ENCODE measurements around the gene UBE2J2. TPM values are rescaled to one million over a fixed set of nuclear protein-coding genes. Genes with fewer than 3 reads are reported as not detected.

The UBE2J2 gene
- total RNA-seq, 2 donors from 2014 or later, result 43.1 to 83.3 TPM

DNA sequence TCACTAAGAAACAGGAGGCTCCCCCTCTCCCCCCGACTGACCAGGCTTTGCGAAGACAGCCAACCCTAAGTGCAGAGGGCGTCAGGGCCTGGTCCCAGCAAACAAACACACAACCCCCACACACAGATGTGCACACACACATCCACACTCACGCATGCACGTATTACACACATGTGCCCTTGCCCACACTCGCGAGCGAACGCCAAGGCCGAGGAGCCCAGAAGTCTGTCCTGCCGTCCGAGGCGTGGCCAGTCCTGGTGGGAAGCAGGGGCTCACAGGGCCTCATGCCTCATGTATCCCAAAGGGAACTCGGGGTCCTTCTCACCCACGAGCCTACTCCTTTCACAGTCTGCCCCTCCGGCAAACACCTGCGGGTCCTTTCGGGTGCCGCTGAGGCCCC lies 43.9 kb downstream of the UBE2J2 start:
- intact Hi-C loops (cut with DNase I), result loop anchor here (10.0 kb wide), 1 partner anchor 55 kb away; the partner anchor contains the start of gene TTLL10
- Histone ChIP-seq H3K9ac (ENCODE audit: low read depth in 2 of 2, low read length in 2 of 2) (no peak overlapping the region), H3K9me3 (no peaks in the 10 kb centered on the region), H3K4me3 (no peak overlapping the region), H3K36me3 (peaks cover 10% of the 10 kb centered on the region), H3K27ac (no peak overlapping the region), H3K4me1 (peaks cover 14% of the 10 kb centered on the region), H3K27me3 (no peaks in the 10 kb centered on the region)
- TF ChIP-seq, protein P1, sequence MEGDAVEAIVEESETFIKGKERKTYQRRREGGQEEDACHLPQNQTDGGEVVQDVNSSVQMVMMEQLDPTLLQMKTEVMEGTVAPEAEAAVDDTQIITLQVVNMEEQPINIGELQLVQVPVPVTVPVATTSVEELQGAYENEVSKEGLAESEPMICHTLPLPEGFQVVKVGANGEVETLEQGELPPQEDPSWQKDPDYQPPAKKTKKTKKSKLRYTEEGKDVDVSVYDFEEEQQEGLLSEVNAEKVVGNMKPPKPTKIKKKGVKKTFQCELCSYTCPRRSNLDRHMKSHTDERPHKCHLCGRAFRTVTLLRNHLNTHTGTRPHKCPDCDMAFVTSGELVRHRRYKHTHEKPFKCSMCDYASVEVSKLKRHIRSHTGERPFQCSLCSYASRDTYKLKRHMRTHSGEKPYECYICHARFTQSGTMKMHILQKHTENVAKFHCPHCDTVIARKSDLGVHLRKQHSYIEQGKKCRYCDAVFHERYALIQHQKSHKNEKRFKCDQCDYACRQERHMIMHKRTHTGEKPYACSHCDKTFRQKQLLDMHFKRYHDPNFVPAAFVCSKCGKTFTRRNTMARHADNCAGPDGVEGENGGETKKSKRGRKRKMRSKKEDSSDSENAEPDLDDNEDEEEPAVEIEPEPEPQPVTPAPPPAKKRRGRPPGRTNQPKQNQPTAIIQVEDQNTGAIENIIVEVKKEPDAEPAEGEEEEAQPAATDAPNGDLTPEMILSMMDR (IDR thresholded peaks at IDR 0.05), result no peak
- no peak for DNase-seq

DNA sequence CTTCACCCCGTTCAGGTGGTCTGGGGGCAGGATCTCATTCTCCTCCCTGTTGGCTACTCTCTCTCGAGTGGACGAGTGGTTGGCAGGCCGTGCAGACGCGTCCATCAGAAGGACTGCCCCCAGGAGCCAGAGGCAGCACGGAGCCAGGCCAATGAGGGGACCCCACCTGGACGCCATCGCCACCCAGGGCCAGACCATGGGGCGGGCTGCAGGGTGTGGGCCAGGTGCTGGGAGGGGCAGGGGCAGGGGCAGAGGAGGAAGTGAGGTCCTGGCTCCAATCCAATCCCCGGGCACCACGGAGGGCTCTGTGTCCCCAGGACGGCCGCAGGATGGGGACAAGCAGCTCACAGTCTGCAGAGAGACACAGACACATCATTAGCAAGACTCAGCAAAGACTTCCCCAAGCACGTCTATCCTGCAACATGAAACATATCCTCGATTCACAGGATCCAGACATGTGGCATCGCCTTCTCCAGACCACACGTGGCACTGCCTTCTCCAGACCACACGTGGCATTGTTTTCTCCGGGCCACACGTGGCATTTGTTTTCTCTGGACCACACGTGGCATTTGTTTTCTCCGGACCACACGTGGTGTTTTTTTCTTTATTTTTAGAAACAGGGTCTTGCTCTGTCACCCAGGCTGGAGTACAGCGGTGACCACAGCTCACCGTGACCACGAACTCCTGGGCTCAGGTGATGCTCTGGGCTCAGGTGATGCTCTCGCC lies 44.9 kb downstream of the UBE2J2 start:
- Histone ChIP-seq H3K4me3 (no peak overlapping the region), H3K27ac (no peak overlapping the region), H3K27me3 (no peaks in the 10 kb centered on the region), H3K9me3 (no peaks in the 10 kb centered on the region), H3K4me1 (peaks cover 14% of the 10 kb centered on the region), H3K9ac (ENCODE audit: low read depth in 2 of 2, low read length in 2 of 2) (no peak overlapping the region), H3K36me3 (peaks cover 10% of the 10 kb centered on the region)
- intact Hi-C loops (cut with DNase I), result loop anchor here (10.0 kb wide), 1 partner anchor 54 kb away; the partner anchor contains the start of gene TTLL10
- DNase-seq, result no peak
- TF ChIP-seq, protein P1 (IDR thresholded peaks at IDR 0.05), result no peak

DNA sequence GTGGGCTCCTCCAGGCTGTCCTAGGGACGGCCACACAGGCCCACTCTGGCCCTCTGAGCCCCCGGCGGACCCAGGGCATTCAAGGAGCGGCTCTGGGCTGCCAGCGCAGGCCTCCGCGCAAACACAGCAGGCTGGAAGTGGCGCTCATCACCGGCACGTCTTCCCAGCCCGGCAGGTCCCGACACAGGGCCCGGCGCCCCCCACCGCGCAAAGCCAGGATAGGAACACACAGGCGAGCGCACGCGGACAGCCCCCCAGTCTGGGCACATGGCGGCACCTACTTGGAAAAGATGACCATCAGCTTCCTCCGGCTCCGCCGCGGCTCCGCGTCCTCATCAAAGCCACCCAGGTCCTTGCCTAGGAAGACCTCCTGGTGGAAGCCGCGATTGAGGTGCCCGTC lies 45.5 kb downstream of the UBE2J2 start:
- peaks cover 14% of the 10 kb centered on the region for H3K4me1 ChIP-seq
- H3K27ac ChIP-seq, result no peak overlapping the region
- H3K36me3 ChIP-seq, result peaks cover 10% of the 10 kb centered on the region
- no peaks in the 10 kb centered on the region for H3K9me3 ChIP-seq
- no peak for DNase-seq
- H3K4me3 ChIP-seq, result no peak overlapping the region
- intact Hi-C loops (cut with DNase I), result loop anchor here (10.0 kb wide), 1 partner anchor 53 kb away; the partner anchor contains the start of gene TTLL10
- no peak overlapping the region for H3K9ac ChIP-seq (ENCODE audit: low read depth in 2 of 2, low read length in 2 of 2)
- TF ChIP-seq, protein P1 (IDR thresholded peaks at IDR 0.05), result no peak
- H3K27me3 ChIP-seq, result no peaks in the 10 kb centered on the region

DNA sequence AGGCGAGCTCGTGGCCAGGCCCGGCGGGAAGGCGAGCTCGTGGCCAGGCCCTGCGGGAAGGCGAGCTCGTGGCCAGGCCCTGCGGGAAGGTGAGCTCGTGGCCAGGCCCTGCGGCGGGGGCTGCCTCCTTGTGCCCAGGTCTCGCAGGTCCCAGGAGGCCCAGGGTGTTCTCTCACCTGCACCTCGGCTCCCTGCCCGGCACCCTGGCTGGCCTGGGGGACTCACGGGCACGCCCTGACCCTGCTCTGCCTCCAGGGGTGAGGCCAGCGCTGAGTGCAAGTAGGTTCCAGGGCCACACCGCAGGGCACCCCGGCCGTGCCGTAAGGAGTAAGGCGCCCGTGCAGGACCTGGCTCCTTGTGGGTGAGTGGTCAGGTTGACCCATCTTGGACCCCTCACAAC lies 46.3 kb downstream of the UBE2J2 start:
- intact Hi-C loops (cut with DNase I), result loop anchor here (10.0 kb wide), 1 partner anchor 53 kb away; the partner anchor contains the start of gene TTLL10
- Histone ChIP-seq H3K4me1 (peaks cover 15% of the 10 kb centered on the region), H3K9me3 (no peaks in the 10 kb centered on the region), H3K9ac (ENCODE audit: low read depth in 2 of 2, low read length in 2 of 2) (no peak overlapping the region), H3K36me3 (peaks cover 10% of the 10 kb centered on the region), H3K27me3 (no peaks in the 10 kb centered on the region), H3K4me3 (no peak overlapping the region), H3K27ac (no peak overlapping the region)
- TF ChIP-seq, protein P1 (IDR thresholded peaks at IDR 0.05), result no peak
- DNase-seq, result no peak

DNA sequence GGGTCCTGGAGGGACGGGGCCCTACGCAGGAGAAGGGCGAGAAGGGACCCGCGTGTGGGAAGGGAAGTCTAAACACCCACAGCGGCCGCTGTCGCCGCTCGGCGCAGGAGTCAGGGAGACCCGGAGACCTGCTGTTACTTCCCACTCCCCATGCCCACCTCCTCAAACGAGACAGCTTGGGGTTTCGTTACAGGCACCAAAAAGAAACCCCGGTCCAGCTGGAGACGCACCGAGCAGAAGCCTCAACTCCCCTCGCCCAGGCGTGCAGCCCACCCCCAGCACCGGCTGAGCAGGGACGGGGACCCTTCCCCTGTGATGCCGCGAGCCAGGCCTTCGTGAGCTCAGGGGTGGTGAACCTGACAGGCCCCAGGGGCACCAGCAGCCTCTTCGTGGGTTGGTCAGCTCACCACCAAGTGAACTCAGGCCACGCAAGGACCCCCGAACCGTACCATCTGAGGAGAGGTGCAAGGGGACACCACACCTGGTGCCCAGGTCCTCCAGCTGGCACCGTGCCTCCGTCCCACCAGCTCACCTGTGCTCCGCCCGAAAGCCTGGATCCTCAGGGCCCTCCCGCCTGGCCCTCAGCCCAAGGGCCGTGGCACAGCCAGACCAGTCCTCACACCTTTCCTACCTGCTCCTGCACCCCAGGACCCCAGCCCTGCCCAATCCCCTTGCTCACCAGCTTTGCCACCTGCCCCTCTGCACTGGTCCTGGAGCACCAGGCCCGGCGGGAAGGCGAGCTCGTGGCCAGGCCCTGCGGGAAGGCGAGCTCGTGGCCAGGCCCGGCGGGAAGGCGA lies 46.9 kb downstream of the UBE2J2 start:
- Histone ChIP-seq H3K9ac (ENCODE audit: low read depth in 2 of 2, low read length in 2 of 2) (no peak overlapping the region), H3K9me3 (no peaks in the 10 kb centered on the region), H3K27me3 (no peaks in the 10 kb centered on the region), H3K4me3 (no peak overlapping the region), H3K36me3 (peaks cover 12% of the 10 kb centered on the region), H3K27ac (no peak overlapping the region), H3K4me1 (peaks cover 20% of the 10 kb centered on the region)
- intact Hi-C loops (cut with DNase I), result loop anchor here (10.0 kb wide), 1 partner anchor 52 kb away; the partner anchor contains the start of gene TTLL10
- no peak for DNase-seq
- TF ChIP-seq, protein P1 (IDR thresholded peaks at IDR 0.05), result no peak

All from colonic mucosa (tissue), 4 donors.